HUES64 (cell line): ENCODE results near the gene EXOSC5.
"Not testable (repeated sequence)": the region's sequence is repeated elsewhere in the genome, so short reads cannot be mapped to it uniquely, and the experiment has no call there.

Experiments
- H3K27ac ChIP-seq: 2 replicates; pipeline ENCODE4 v1.7.0; 2013; ENCODE audit warnings: low read depth, low read length, inconsistent platforms
- H3K27me3 ChIP-seq: 2 replicates; pipeline ENCODE4 v1.6.1; 2013; ENCODE audit warnings: mild to moderate bottlenecking, low read length; ENCODE audit not compliant: insufficient read depth
- H3K36me3 ChIP-seq: 2 replicates; pipeline ENCODE4 v1.6.1; 2013; ENCODE audit warnings: mild to moderate bottlenecking, low read length; ENCODE audit not compliant: insufficient read depth
- H3K4me1 ChIP-seq: 2 replicates; pipeline ENCODE4 v1.6.1; 2013; ENCODE audit warnings: mild to moderate bottlenecking, low read length, moderate library complexity; ENCODE audit not compliant: insufficient read depth
- H3K4me3 ChIP-seq: 2 replicates; pipeline ENCODE4 v1.5.1; 2013; ENCODE audit warnings: mild to moderate bottlenecking, low read length, moderate library complexity
- H3K9ac ChIP-seq: 2 replicates; pipeline ENCODE4 v1.6.1; 2013; ENCODE audit warnings: mild to moderate bottlenecking, low read depth, low read length
- H3K9me3 ChIP-seq: 2 replicates; pipeline ENCODE4 v1.6.1; 2013; ENCODE audit warnings: low read depth, low read length; ENCODE audit not compliant: insufficient read depth
- WGBS: fragments of 150-250, 120-280 bp; methylation state at CpG from one replicate; pipeline ENCODE4 v1.1.7; 2013; ENCODE audit warnings: missing lambda C conversion rate; 5-methylcytosine and 5-hydroxymethylcytosine counted together

EXOSC5 gene

GRCh38 chr19:41384351-41384750, 12.8 kb downstream of the EXOSC5 start:
- peaks cover 14% of the 10 kb centered on the region for H3K36me3 ChIP-seq
- WGBS: 95% methylated on average over 5 of the region's 5 CpGs
- no peak overlapping the region for H3K4me3 ChIP-seq
- H3K27me3 ChIP-seq: no peaks in the 10 kb centered on the region
- no peak overlapping the region for H3K9ac ChIP-seq
- H3K27ac ChIP-seq: no peak overlapping the region
- no peaks in the 10 kb centered on the region for H3K9me3 ChIP-seq
- H3K4me1 ChIP-seq: no peaks in the 10 kb centered on the region

- H3K27me3 ChIP-seq, H3K9me3 ChIP-seq, H3K27ac ChIP-seq, H3K4me3 ChIP-seq, H3K4me1 ChIP-seq, H3K9ac ChIP-seq, H3K36me3 ChIP-seq: not testable (repeated sequence)
- WGBS: 96% methylated on average over 8 of the region's 8 CpGs
Measured at GRCh38 chr19:41381536-41381935, 15.6 kb downstream of the EXOSC5 start.

GRCh38 chr19:41377977-41378709, 19.0 kb downstream of the EXOSC5 start:
- H3K9me3 ChIP-seq: no peaks in the 10 kb centered on the region
- no peak overlapping the region for H3K4me3 ChIP-seq
- H3K9ac ChIP-seq: no peak overlapping the region
- no peaks in the 10 kb centered on the region for H3K4me1 ChIP-seq
- H3K36me3 ChIP-seq: peaks cover 3% of the 10 kb centered on the region; the same call in 1 of the 2 replicates
- H3K27ac ChIP-seq: no peak overlapping the region
- no peaks in the 10 kb centered on the region; the same call in 1 of the 2 replicates for H3K27me3 ChIP-seq
- WGBS: 42% methylated on average over 9 of the region's 9 CpGs

- Histone ChIP-seq H3K27me3 (no peaks in the 10 kb centered on the region; the same call in 1 of the 2 replicates), H3K27ac (no peak overlapping the region), H3K4me3 (peak overlapping the region; percentile 76), H3K36me3 (no peaks in the 10 kb centered on the region), H3K4me1 (no peaks in the 10 kb centered on the region), H3K9me3 (no peaks in the 10 kb centered on the region), H3K9ac (peak overlapping the region; percentile 66; the same call in 1 of the 2 replicates)
- WGBS: 52% methylated on average over 8 of the region's 8 CpGs
Measured at GRCh38 chr19:41376998-41377365, 20.2 kb downstream of the EXOSC5 start.

- H3K27me3 ChIP-seq: no peaks in the 10 kb centered on the region; the same call in 1 of the 2 replicates
- no peaks in the 10 kb centered on the region for H3K9me3 ChIP-seq
- peak within 1 kb of the TSS; percentile 66 for H3K9ac ChIP-seq
- peak within 1 kb of the TSS; percentile 9; the same call in 1 of the 2 replicates for H3K27ac ChIP-seq
- H3K4me3 ChIP-seq: peak within 1 kb of the TSS; percentile 76
- no peaks in the 10 kb centered on the region for H3K36me3 ChIP-seq
- WGBS: 2% methylated on average over 47 of the region's 47 CpGs
- no peaks in the 10 kb centered on the region for H3K4me1 ChIP-seq
Measured at GRCh38 chr19:41376241-41376997, 20.7 kb downstream of the EXOSC5 start, which contains the start of gene TMEM91. Gene TMEM91 (plus strand): TSS chr19:41376533. CDS start chr19:41378310, 1,777 bp downstream.

GRCh38 chr19:41373993-41374392, 23.2 kb downstream of the EXOSC5 start:
- 92% methylated on average over 11 of the region's 12 CpGs for WGBS
- Histone ChIP-seq H3K27ac (no peak overlapping the region), H3K9ac (no peak overlapping the region), H3K36me3 (no peaks in the 10 kb centered on the region), H3K9me3 (no peaks in the 10 kb centered on the region), H3K4me1 (no peaks in the 10 kb centered on the region), H3K27me3 (no peaks in the 10 kb centered on the region; the same call in 1 of the 2 replicates), H3K4me3 (no peak overlapping the region)

- Histone ChIP-seq H3K4me3 (no peak overlapping the region), H3K9ac (no peak overlapping the region), H3K27me3 (no peaks in the 10 kb centered on the region; the same call in 1 of the 2 replicates), H3K4me1 (no peaks in the 10 kb centered on the region), H3K27ac (no peak overlapping the region), H3K36me3 (no peaks in the 10 kb centered on the region), H3K9me3 (no peaks in the 10 kb centered on the region)
- 88% methylated on average over 1 of the region's 2 CpGs for WGBS
Measured at GRCh38 chr19:41372501-41372900, 24.7 kb downstream of the EXOSC5 start.

- no peaks in the 10 kb centered on the region for H3K36me3 ChIP-seq
- WGBS: 98% methylated on average over 8 of the region's 8 CpGs
- H3K4me1 ChIP-seq: no peaks in the 10 kb centered on the region
- no peaks in the 10 kb centered on the region for H3K9me3 ChIP-seq
- H3K9ac ChIP-seq: no peak overlapping the region
- H3K27ac ChIP-seq: no peak overlapping the region
- no peaks in the 10 kb centered on the region; the same call in 1 of the 2 replicates for H3K27me3 ChIP-seq
- no peak overlapping the region for H3K4me3 ChIP-seq
Measured at GRCh38 chr19:41371541-41371940, 25.6 kb downstream of the EXOSC5 start.

GRCh38 chr19:41371119-41371518, 26.0 kb downstream of the EXOSC5 start:
- not testable (repeated sequence) for H3K4me1 ChIP-seq, H3K4me3 ChIP-seq, H3K27ac ChIP-seq, H3K27me3 ChIP-seq, H3K36me3 ChIP-seq, H3K9me3 ChIP-seq, H3K9ac ChIP-seq
- 96% methylated on average over 5 of the region's 5 CpGs for WGBS

- Histone ChIP-seq H3K27ac (no peak overlapping the region), H3K36me3 (no peaks in the 10 kb centered on the region), H3K9me3 (no peaks in the 10 kb centered on the region), H3K4me1 (0 out of 2 replicates have a peak, but pooled peaks cover under 1% of the 10 kb centered on the region), H3K4me3 (no peak overlapping the region), H3K9ac (no peak overlapping the region), H3K27me3 (no peaks in the 10 kb centered on the region)
- 96% methylated on average over 1 of the region's 2 CpGs for WGBS
Measured at GRCh38 chr19:41369769-41370168, 27.4 kb downstream of the EXOSC5 start.

- WGBS: 89% methylated on average over 6 of the region's 6 CpGs
- Histone ChIP-seq H3K9me3 (no peaks in the 10 kb centered on the region), H3K27me3 (no peaks in the 10 kb centered on the region), H3K9ac (no peak overlapping the region), H3K4me3 (no peak overlapping the region), H3K36me3 (no peaks in the 10 kb centered on the region), H3K27ac (no peak overlapping the region), H3K4me1 (peaks cover 4% of the 10 kb centered on the region; the same call in 1 of the 2 replicates)
Measured at GRCh38 chr19:41367848-41368301, 29.3 kb downstream of the EXOSC5 start.
